NCI-H1694 treated with DMSO at 0.1 percent for 48 hours (cell line): ENCODE results near the gene EEF1B2.
"Not testable (repeated sequence)": the region's sequence is repeated elsewhere in the genome, so short reads cannot be mapped to it uniquely, and the experiment has no call there.

Experiments
- DNase-seq: peaks from one replicate; lab custom pipeline; 2025; lab: John Stamatoyannopoulos, UW

The EEF1B2 gene

DNA sequence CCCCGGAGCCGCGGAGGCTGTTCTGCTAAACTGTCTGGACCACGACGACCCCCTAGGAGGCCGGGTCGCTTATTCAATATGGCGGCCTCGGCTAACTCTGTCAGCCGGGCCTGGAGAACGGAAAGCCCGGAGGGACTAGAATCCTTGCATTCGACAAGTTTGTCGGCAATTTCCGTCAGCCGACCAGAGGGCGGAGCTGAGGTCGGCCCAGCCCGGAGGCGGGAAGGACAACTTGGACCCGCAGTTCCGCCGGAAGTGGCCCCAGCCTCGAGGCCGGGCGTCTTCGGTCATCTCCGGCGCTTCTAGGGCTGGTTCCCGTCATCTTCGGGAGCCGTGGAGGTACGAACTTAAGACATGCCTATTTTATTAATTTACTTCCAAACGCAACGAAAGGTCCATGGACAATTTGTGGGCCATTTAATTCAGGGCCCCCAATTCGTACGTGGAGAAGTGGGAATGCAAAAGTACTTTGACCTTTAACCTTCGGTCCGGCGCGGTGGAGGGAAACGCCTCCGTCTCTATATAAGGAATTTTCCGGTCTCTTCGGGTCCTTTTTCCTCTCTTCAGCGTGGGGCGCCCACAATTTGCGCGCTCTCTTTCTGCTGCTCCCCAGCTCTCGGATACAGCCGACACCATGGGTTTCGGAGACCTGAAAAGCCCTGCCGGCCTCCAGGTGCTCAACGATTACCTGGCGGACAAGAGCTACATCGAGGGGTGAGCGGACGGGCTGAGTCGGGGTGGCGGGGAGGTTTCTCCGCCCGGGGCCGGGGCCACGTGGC lies at the start of gene EEF1B2, which contains the start of gene NDUFS1:
Gene EEF1B2 (plus strand): TSS at position 550 of the 779 bp plus-strand sequence. CDS start 85 bp downstream, at position 635.
Gene NDUFS1 (minus strand): TSS at position 99 of the 779 bp plus-strand sequence. CDS start 5,766 bp downstream, outside the sequence.
- DNase-seq, result peak; percentile 96

DNA sequence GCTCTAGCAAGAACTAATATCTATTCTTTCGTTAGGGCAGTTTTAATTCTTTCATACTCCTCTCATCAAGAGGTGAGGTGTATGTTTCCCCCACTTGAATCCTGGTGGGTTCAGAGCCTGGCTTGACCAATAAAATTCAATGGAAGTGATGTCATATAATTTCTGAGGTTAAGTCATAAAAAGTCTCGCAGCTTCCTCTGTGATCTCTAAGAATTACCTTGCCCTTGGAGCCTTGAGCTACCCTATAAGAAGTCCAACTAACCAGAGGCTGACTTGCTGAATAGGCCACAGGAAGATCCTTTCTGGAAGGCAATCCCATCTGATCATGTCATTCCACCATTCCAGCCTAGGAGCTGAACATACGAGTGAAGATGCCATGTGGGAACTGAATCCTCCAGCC lies 47.6 kb upstream of the EEF1B2 start:
- no peak for DNase-seq

DNA sequence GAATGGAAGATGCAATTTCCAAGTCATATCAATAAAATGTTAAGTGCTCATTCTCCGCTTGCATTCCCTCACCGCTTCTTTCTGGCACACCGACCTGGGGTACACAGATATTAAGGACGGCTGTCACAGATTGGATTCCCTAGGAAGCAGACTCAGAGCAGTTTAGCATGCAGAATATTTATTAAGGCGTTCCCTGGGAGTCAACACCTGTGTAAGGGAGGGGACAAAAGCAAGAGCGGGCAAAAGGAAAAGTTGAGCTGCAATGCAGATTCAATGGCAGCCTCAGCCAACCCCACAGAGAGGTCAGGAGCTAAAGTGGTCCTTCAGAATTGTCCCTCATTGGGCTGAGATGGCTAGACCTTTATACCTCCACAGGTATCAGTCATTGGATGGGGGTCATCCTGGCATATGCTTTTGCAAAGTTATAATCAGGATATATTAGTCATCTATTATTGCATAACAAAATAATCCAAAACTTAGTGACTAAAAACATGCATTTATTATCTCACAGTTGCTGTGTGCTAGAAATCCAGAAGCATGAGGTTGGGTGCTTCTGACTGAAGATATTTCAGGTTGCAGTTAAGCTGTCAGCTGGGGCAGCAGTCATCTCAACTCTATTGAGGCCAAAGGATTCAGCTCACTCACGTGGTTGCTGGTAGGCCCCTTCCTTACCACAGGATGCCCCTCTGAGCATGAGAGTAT lies 46.7 kb upstream of the EEF1B2 start:
- no peak for DNase-seq

DNA sequence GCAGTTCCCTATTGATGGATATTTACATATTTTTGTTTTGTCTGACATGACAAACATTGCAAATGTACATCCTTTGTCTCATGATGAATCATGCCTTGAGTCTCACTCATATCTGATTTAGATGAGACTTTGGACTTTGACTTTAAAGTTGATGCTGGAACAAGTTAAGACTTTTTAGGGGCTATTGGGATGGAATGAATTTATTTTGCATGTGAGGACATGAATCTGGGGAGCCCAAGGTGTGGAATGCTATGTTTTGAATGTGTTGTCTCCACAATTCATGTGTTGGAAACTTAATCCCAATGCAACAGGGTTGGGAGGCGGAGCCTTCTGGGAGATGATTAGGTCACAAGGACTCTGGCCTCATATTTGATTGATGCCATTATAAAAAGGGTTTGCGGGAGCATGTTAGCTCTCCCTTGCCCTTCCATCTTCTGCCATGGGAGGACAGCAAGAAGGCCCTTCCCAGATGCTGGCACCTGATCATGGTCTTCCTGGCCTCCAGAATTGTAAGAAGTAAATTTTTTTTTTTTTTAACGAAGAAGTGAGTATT lies 44.6 kb upstream of the EEF1B2 start:
- DNase-seq, result no peak

DNA sequence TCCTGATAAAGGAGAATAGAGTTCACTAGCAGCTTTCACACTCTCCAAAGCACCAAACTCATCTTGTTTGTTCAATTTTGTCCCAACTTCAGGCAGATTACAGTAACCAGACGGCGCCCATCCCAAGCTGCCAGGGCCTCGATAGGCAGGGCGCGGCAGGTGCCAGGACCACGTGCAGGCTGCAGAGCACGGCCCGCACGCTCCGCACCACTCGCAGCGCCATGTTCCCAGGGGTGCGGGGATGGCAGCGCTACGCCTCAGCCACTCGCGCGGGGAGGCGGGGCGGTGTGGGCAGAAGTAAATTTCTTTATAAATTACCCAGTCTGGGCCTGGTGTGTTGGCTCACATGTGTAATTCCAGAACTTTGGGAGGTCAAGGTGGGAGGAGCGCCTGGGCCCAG lies 43.4 kb upstream of the EEF1B2 start:
- DNase-seq, result no peak

DNA sequence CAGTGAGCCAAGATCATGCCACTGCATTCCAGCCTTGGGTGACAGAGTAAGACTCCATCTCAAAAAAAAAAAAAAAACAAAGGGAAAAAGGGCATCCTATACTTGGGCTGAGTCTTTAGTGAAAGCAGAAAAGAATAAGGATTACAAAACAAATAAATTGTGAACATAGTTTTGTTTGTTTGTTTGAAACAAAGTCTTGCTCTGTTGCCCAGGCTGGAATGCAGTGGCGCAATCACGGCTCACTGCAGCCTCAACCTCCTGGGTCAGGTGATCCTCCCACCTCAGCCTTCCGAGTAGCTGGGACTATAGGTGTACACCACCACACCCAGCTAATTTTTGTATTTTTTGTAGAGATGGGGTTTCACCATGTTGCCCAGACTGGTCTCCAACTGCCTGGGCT lies 37.1 kb upstream of the EEF1B2 start:
- DNase-seq, result not testable (repeated sequence)

DNA sequence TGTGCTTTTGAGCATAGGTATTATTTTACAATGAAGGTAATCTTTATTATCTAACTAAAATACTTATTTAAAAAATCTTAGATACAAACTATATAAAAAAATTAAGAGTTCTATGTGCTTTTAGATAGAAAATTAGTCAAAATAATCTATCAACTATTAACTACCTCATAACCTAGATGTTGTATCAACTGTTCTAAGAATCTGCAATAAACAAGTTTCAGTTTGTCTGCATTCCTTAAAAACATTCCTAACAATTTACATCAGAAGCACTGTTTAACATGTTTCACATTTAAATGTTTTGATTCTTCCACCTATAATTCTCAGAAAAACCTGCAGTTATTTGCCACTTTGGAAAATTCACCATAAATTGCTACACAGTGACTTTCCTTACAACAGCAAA lies 33.8 kb upstream of the EEF1B2 start:
- no peak for DNase-seq

DNA sequence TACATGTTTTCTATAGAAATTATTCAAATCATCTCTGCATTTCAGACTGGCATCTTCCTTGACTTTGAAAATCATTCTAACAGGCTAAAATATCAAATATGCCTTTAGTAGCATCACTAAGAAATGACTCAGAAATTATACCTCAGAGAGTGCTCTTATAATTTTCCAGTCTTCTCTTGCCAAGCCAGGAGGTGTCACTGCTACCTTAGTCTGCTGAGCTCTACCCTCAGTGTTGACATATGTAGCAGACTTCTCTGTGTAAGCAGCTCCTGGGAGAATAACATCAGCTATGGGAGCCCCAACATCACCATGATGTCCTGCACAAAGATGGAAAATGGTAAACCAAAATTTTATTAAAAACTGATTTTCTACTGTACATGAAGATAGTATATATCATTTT lies 32.0 kb upstream of the EEF1B2 start:
- no peak for DNase-seq

DNA sequence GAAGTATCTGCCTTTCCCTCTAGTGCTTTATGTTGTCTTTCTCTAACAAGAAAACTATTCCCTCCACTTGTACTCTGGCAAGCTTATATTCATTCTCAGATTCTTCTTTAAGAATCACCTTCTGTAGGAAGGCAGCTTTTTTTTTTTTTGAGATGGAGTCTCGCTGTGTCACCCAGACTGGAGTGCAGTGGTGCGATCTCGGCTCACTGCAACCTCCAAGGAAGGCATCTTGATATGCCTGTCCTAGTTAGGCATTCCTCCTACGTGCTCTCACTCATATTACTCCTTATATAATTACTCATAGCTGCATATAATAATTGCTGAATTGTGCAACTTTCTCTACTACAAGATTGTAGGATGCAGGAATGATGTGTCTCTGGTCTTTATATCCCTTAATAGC lies 16.2 kb upstream of the EEF1B2 start:
- DNase-seq, result no peak

DNA sequence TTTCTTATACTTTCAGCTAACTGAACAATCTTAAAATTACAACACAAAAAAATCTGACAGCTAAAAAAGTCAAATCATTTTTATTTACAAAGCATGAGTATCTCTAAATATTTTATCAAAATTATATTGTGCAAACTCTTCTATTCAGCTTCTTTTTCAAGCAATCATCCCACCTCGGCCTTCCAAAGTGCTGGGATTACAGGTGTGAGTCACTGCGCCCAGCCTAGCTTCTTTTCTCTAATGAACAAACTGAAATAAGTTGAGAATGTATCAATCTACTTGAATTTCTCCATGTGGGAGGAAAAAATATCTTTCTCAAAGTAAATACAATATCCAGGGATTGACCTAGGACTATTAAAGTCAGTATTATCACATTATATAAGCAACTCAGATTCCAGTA lies 15.3 kb upstream of the EEF1B2 start:
- DNase-seq, result no peak

DNA sequence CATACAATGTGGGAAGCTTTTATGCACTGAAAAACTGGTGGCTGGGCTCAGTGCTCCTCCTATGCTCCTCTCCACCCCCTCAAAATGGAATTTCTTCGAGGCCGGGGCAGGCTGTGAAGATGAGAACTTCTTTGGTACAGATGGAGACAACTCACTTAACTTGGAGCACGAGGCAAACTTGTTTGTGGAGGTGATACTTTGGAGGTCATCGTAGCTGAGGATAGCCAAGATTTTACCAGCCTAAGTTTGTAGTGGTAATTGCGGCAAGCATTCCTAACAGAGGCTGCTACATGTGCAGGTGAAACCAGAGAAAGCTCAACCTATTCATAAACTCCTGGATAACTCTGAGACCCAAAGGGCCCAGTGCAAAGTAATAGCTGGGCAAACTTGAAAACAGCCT lies 14.0 kb upstream of the EEF1B2 start:
- no peak for DNase-seq

DNA sequence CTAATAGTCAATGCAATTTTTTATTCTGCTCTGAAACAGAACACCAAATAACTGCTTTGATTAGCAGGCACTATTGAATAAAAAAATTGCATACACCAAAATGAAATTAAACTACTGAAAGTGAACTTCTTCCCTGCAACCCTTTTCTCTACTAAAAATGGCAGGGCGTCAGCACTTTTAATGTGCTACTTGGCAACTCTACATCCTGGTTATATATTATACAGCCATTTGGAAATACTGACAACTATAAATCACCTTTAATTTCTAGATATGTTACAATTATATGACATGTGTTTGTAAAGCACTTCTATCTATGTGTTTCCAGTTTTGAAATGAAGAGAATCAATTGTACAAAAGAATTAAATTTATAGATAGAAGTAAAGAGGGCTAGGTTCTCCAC lies 10.4 kb upstream of the EEF1B2 start:
- no peak for DNase-seq

DNA sequence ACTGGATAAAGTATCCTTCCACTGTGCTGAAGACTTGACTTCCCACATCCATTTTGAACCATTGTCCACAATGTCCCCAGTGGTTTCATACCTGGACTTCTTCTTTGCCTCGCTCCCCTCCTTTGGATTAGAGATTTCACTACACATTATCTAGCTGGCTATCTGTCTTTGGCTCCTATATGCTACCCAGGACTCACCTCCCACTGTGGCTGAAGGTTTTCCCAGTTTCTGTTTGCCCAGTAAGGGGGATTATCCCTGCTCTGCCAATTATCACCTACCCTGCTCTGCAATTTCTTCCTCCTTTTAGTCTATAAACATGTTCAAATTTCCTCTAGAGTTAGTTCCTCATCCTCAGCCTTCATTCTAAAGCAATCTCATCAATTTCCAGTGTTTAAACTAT lies 9.5 kb upstream of the EEF1B2 start:
- no peak for DNase-seq

DNA sequence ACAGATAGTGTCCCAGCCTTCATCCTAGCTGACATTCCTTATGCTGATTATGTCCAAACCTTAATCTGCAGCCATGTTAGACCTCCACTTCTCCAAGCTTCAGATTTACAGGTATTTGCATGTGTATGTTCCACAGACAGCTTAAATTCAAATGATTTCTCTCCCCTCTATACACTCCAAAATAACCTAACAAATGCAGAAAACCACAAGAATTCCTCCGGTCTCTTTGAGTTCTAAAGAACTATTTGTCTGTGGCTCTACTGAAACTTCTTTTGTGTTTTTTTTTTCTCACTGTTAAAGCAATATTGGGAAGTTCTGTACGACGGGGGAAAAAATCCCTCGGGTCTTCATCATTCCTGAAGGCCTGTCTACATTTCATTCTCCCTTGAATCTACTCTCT lies 9.1 kb upstream of the EEF1B2 start:
- DNase-seq, result no peak

DNA sequence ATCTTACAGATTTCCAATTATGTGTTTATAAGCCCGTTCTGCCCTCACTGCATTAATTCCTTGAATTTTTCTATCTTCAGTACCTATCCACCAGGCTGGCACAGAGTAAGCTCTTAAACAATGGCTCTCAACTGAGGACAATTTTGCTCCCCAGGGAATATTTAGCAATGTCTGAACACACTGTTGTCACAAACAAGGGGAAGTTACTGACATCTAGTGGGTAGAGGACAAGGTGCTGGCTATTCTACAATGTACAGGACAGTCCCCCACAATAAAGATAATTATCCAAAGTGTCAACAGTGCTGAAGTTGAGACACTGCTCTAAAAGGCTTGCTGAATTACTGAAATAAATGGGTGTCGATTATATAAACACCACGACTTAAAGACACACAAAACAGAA lies 5.5 kb upstream of the EEF1B2 start:
- DNase-seq, result no peak

DNA sequence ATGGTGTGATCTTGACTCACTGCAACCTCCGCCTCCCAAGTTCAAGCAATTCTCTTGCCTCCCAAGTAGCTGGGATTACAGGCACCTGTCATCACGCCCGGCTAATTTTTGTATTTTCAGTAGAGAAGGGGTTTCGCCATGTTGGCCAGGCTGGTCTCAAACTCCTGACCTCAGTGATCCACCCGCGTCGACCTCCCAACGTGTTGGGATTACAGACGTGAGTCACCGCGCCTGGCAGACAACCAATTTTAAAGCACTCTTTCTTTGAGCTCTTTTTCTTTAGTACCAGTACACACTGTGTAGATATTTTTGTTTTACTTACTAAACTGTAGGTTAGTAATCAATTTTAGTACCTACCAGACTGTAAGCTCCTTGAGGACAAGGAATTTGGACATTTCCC lies 2.7 kb upstream of the EEF1B2 start:
- DNase-seq, result not testable (repeated sequence)

DNA sequence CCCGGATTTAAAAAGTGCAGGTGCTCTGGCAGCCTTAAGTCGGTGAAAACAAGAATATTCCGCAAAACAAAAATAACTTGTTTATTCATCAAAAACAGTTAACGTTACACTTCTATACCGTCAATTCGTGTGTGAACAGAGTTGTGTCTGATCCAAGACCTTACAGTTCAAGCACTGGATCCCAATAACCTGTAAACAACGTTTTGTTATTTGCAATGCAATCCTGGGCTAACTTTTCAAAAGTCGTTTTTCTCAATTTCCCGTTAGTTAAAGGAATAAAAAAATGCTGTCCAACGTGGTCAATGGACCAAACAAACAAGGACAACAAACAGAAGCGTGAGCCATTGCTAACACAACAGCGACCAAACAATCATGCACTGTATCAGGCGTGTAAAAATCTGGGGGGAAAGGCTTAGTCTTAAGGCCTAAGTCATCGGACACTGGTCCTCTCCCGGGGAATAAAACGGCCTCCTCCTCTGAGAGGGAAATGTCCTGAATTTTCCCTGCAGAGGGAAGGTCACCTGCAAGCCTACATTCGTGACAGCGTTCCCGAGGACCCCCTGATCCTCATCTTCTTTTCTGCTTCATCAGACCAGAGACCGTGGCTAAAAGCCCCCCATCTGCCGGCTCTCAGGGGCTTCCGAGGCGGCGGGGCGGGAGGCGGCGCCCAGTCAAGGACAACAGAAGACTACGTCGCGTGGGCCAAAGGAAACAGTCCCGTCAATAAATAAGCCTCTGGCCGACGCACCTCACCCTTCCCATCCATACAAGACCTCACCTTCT lies 941 bp upstream of the EEF1B2 start:
- DNase-seq, result no peak

DNA sequence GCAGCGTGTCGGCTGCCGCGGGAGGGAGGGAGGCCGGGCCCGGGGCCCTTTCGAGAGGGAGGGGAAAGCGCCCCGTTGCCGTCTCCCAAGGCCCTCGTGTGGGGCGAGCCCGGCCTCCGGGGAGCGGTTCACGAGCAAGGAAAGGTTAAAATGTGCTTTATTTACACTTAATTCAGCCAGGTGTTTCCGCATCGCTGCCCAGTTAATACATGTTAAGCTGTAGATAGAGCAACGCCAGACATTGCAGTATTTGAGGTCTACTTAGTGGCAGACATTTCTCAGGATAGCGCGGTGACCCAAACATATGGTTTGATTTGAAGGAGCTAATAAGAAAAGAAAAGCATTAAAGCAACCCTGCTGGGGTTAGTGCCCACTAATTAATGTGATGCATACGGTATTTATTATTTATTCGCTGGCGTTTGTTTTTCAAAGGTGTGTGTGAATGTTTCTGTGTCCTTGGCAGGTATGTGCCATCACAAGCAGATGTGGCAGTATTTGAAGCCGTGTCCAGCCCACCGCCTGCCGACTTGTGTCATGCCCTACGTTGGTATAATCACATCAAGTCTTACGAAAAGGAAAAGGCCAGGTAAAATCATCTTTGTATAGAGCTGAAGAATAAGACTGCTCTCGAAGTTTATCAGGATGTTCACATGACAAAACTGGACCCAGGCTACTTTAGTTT lies 571 bp downstream of the EEF1B2 start:
- peak; percentile 30 for DNase-seq

DNA sequence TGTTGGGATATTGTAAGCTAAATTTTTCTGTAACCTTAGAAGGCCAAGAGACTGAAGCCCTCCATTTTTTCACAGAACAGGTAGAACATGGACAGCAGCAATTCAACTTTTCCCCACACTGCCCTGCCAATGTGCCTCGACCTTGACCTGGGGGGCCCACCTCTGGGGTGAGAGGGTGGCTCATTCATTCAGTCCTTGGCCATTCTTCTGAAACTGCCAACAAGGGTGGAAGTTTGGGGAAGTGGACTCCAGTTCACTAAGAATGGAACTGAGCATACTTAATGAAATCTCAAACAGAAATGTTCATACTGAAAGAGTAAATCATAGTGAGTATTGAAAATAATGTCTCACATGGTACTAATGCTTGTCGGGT lies 1.1 kb downstream of the EEF1B2 start:
- no peak for DNase-seq

DNA sequence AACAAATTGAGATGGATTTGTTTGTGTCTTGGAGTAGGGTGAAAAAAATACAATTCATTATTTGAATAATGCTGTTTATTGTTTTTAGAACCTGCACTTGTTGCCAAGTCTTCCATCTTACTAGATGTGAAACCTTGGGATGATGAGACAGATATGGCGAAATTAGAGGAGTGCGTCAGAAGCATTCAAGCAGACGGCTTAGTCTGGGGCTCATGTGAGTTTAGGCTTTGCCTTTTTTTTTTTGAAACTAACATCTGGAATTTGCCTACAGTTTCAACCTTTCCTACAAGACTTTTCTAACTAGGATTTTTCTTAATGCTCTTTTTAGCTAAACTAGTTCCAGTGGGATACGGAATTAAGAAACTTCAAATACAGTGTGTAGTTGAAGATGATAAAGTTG lies 2.7 kb downstream of the EEF1B2 start:
- not testable (repeated sequence) for DNase-seq

DNA sequence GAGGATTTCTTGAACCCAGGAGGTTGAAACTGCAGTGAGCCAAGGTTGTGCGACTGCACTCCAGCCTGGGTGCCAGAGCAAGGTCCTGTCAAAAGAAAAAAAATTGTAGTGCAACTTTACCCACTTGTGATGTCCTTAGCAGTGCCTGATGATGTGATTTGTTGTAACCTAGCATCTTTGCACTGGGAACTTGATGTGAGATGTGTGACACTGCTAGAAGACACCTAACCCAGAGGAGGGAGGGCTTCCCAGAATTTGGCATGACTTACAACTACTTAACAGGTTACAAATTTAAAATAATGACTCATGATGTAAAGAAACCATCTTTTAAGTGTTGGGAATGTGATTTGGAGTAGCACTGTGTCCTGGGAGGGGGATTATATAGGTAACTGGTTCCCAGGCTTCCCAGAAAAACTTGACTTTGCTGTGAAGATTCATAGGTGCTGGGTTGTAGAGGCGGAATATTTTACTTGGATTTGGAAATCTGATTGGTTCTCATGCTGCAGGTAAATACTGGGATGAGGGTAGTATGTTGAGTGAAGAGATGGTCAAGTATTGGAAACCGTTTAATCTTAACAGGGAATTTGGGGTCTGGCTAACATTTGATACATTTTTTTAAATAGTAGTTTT lies 3.7 kb downstream of the EEF1B2 start:
- no peak for DNase-seq
